Subcutaneous adipose tissue (tissue), 4 donors: ENCODE measurements around the gene PCSK9. TPM values are rescaled to one million over a fixed set of nuclear protein-coding genes. Genes with fewer than 3 reads are reported as not detected.

ENCODE experiments used
- CTCF ChIP-seq: fragments of 450-650 bp; IDR thresholded peaks from one replicate; pipeline ENCODE4 v1.5.1; 2016; ENCODE audit warnings: low read depth, mild to moderate bottlenecking, control low read depth, antibody characterized with exemption, moderate library complexity
- total RNA-seq, 4 donors: library from RNA; depleted of rRNA; stranded (reverse); fragments of >200 nt; gene quantifications; one replicate each; pipeline ENCODE4 v1.1.0, GENCODE V29; 2016

PCSK9 gene
- total RNA-seq, 4 donors from 2014 or later: not detected

- TF ChIP-seq CTCF: no peak
These were observed 23.6 kb downstream of the PCSK9 start for GRCh38 chr1:55062801-55063576.

- no peak for TF ChIP-seq CTCF
These were observed 24.2 kb downstream of the PCSK9 start for GRCh38 chr1:55063577-55063942.

GRCh38 chr1:55064071-55064581, 24.8 kb downstream of the PCSK9 start:
- TF ChIP-seq CTCF: no peak

- no peak for TF ChIP-seq CTCF
These were observed 25.5 kb downstream of the PCSK9 start for GRCh38 chr1:55064861-55065263.

- TF ChIP-seq CTCF: no peak
These were observed 26.3 kb downstream of the PCSK9 start for GRCh38 chr1:55065648-55066047.

- TF ChIP-seq CTCF: no peak
These were observed 27.9 kb downstream of the PCSK9 start for GRCh38 chr1:55067022-55067778.

- no peak for TF ChIP-seq CTCF
These were observed 28.6 kb downstream of the PCSK9 start for GRCh38 chr1:55067914-55068313.
